GM19395 (cell line): Measurements from ENCODE around the gene SYP.
A peak's percentile ranks its signal among the peaks of the same experiment; 100 is the strongest.
"Not testable (repeated sequence)": the region's sequence is repeated elsewhere in the genome, so short reads cannot be mapped to it uniquely, and the experiment has no call there.

Experiments
- ATAC-seq: cut with Tn5 transposase; IDR thresholded peaks from one replicate; pipeline ENCODE4 v1.9.1; 2021; ENCODE audit warnings: mild to moderate bottlenecking, moderate library complexity; ENCODE audit not compliant: unreplicated experiment

The SYP gene

GRCh38 chrX:49171752-49172279 is 28.2 kb downstream of the SYP start, which contains the start of gene PLP2:
Gene PLP2 (plus strand): TSS chrX:49171898. CDS start chrX:49172001, 103 bp downstream.
- ATAC-seq: peak; percentile 30

DNA sequence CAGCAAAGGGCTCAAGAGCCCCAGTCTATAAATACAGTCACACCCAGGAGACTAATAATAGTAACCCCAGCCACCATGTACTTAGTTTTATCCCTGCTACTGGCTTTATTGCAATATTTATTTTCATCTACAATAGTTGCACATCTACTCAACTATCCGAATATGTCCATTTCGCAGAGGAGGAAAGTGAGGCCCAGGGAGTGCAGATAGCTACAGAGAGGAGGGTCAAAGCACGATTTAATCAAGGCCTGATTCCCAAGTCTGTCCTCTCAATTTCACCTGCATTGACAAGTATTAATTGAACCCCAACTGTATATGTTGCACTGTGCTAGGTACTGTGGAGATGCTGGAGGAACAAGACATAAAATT is 32.3 kb downstream of the SYP start:
- ATAC-seq: no peak

DNA sequence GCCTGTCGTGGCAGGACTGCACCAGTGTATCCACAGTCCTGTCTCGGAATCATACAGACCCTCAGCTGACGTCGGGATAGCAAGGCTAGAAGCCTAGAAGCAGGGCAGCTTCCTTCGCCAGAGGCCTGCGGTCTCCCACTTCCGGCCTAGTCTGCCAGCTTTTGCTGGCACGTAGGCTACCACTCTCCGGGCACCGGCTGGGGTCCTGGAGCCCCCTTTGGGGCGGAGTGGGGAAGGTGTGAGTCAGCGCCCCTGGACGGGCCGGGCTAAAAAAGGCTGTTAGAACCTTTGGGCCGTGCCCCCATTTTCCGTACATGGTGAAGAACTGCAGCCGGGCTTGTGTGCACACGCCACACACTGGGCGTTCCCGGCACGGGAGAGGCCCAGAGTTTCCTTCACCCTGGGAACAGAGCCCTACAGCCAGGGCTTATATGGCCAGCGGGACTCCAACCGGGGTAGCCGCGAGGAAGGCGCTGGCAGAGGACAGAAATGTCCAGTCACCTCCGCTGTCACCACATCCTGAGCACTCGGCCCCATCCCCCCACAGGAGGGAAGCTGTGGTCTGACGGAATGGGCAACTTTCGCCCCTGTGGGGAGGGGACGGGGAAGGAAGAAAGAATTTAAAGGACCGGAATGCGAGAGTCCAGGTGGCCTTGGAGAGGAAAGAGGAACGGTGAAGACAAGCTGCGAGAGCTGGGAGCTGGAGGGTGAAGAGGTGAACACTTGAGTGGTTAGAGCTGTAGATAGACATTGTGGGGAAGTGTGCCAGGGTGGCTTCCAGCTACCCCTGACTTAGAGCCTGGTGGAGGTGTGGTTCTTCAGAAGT is 32.9 kb downstream of the SYP start:
- ATAC-seq: peak; percentile 24

DNA sequence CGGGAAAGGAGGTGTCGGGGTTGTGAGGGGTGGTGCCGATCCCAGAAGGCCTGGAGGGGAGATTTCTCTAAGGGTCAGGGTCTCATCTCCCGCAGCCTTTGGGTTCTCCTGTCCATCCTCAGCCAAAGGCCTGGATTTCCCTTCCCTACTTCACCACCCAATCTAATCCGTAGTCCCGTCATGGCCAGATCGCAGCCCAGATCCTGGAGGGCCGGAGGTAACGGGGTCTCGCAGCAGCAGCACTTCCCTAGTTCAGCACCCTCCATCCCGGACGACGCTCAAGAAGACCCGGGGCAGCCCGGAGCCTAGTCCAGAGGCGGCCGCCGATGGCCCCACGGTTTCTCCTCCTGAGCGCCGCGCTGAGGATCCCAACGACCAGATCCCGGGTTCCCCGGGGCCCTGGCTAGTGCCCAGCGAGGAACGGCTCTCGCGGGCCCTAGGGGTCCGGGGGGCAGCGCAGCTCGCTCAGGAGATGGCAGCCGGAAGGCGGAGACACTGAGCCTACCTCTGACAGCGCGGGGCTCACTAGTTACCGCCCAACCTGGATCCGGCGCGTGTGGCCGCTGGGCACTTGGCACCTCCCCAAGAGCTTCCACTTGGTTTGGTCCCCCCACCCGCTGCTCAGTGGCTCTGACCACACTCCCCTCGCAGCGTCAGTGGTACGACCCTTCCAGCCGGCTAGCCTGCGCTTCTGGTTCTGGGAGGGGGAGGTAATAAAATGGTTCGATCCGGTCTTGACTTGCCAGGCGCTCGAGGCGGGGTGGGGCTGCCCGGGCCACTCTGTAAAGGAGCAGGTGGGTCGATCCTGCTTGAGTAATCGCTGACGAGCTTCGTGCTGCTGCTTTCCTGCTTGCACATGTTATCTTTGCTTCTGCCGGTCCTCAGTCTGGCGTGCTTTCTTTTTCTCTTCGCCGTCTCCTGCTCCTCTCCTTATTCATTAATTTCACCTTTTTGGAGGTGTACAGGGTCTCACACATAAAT is 33.8 kb downstream of the SYP start:
- peak; percentile 43 for ATAC-seq

GRCh38 chrX:49164589-49165360 is 35.2 kb downstream of the SYP start:
- ATAC-seq: no peak

GRCh38 chrX:49163555-49164419 is 36.2 kb downstream of the SYP start:
- no peak for ATAC-seq

DNA sequence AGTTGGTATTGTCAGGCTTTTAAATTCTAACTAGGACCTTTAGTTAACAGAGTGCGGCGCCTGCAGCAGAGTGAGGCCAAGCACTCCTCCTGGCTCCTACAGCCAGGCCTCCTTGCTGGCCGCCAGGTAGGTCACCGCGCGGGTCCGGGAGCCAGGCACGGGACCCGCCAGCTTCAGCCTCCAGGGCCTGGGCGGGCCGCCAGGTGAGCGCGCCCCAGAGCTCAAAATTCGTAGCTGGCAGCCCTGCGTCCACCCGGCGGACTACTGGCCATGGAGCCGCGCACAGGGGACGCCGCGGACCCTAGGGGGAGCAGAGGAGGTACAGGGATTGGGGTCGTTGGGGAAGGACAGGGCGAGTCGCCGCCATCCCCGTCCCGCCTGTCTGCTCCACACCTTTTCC is 37.4 kb downstream of the SYP start, which contains the start of gene MAGIX:
Gene MAGIX, plus strand, starts transcription at position 139 of the 400 bp plus-strand sequence. Its CDS starts 132 bp downstream, at position 271.
- no peak for ATAC-seq

DNA sequence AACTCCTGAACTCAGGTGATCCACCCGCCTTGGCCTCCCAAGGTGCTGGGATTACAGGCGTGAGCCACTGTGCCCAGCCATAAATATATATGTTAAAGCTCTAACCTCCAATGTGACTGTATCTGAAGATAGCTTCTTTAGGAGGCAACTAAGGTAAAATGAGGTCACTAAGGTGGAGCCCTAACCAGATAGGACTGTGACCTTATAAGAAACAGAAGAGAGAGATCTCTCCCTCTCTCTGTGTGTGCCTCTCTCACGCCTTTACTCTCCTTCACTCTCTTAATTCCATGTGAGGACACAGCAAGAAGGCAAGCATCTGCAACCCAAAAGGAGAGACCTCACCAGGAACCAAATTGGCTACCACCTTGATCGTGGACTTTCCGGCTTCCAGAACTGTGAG is 38.4 kb downstream of the SYP start:
- ATAC-seq: no peak

- ATAC-seq: no peak
These were observed 39.1 kb downstream of the SYP start for GRCh38 chrX:49160908-49161307.

DNA sequence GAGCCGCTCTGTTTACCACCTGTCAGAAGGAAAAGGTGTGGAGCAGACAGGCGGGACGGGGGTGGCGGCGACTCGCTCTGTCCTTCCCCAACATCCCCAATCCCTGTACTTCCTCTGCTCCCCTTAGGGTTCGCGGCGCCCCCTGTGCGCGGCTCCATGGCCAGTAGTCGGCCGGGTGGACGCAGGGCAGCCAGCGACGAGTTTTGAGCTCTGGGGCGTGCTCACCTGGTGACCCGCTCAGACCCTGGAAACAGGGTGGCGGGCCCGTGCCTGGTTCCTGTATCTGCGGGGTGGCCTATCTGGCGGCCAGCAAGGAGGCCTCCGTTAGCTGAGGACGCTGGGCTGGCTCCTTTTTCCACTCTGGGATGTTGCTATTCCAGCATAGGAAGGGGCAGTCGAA is 42.8 kb downstream of the SYP start:
- no peak for ATAC-seq

- ATAC-seq: peak; percentile 82
These were observed 43.8 kb downstream of the SYP start for GRCh38 chrX:49155900-49156837.

GRCh38 chrX:49155243-49155899 is 44.6 kb downstream of the SYP start:
- ATAC-seq: peak; percentile 28

- ATAC-seq: no peak
These were observed 46.5 kb downstream of the SYP start for GRCh38 chrX:49153467-49153866.

DNA sequence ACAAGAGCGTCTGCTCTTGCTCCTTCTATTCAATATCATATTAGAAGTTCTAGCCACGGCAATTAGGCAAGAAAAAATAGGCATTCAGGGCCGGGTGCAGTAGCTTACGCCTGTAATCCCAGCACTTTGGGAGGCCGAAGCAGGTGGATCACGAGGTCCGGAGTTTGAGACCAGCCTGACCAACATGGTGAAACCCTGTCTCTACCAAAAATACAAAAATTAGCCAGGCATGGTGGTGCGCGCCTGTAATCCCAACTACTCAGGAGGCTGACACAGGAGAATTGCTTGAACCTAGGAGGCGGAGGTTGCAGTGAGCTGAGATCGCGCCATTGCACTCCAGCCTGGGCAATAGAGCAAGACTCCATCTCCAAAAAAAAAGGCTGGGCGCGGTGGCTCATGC is 50.7 kb downstream of the SYP start:
- ATAC-seq: not testable (repeated sequence)

GRCh38 chrX:49148390-49149100 is 51.4 kb downstream of the SYP start:
- ATAC-seq: not testable (repeated sequence)

DNA sequence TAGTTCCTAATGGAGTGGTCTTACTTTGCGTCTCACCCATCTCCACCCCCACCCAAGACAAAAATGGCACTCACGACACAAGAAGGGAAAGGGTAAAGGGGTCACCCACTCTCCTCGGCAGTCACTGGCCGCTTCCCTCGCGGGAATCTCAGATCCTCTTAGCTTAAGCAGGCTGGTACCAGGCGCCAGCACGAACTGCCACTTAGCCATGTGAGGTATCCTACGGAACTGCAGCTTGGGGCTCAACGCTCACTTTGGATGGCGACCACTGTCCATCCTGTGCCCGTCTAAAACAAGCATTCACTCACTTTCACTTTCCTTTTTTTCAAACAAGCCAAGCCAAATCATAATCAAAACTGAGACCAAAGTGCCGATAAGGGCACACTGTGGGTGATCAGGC is 52.1 kb downstream of the SYP start:
- no peak for ATAC-seq

GRCh38 chrX:49147282-49147681 is 52.7 kb downstream of the SYP start:
- ATAC-seq: no peak
